DMS79 (cell line): ENCODE data around the gene ZNF488.

Source experiments
- DNase-seq: peaks from one replicate; lab custom pipeline; 2025; lab: John Stamatoyannopoulos, UW

ZNF488 gene

DNA sequence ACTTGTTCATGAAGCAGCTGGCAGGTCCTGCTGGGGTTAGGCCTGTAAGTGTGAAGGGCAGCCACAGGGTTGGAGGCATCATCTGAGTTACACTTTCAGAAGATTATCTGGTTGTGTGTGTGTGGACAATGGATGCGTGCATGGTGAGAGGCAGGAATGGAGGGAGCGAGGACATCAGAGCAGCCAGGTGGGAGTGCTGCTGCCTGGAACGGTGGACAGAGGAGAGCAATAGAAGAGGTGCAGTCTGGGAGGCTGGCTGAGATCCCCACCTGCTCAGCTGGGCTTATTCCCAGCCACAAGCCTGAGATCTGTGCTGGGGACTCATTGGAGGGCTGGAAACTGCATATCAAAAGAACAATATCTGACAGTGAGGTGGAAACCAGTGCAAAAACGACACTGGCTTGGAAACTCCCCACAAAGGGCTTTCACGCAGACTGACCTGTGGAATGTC, 17.9 kb downstream of the ZNF488 start:
- DNase-seq = no peak

- no peak for DNase-seq
Observed at GRCh38 chr10:47365431-47366180, 18.5 kb downstream of the ZNF488 start.

GRCh38 chr10:47364911-47365310, 19.2 kb downstream of the ZNF488 start:
- DNase-seq = no peak

- DNase-seq = no peak
Observed at GRCh38 chr10:47364366-47364765, 19.7 kb downstream of the ZNF488 start.

GRCh38 chr10:47363781-47364180, 20.3 kb downstream of the ZNF488 start:
- no peak for DNase-seq

DNA sequence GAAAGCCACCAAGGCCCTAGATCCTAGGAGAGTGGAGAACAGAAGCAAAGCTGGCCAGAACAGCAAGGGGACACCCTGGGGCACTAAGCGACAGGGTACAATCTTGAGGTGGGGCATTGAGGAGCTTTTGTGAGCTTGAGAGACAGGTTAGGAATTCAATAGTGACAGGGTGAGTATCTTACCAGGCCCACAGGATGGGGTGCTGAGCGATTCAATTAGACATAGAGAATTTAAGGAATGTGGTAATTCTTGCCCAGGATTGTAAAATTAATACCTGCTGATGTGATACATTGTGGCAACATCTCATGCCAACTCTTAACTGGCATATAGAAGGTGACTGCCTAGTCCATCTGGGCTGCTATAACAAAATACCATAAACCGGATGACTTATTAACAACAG, 21.9 kb downstream of the ZNF488 start:
- no peak for DNase-seq

- DNase-seq = no peak
Observed at GRCh38 chr10:47361293-47361692, 22.8 kb downstream of the ZNF488 start.

DNA sequence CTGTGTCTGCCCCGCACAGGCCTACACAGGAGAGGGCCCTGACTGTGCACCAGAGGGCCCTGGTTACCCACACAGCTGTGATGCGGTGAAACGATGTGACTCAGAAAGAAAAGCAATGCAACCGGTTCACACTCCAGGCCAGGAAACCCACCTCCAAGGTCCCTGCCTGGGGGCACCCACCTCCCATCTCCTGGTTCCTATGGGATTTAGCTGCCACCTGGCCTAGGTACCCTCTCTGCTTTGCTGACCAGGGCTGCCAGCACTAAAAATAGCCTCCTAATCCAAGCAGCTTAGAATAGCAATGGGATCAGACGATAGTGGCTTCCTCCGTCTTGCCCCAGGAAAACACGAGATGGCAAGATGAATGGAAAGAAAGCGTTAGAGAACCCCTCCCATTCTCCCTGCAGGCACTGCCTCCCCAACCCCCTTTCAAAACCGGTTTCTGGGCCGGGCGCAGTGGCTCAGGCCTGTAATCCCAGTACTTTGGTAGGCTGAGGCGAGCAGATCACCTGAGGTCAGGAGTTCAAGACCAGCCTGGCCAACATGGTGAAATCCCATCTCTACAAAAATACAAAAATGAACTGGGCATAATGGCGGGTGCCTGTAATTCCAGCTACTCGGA, 23.6 kb downstream of the ZNF488 start:
- no peak for DNase-seq

GRCh38 chr10:47359626-47360418, 24.3 kb downstream of the ZNF488 start:
- DNase-seq = no peak

- DNase-seq = no peak
Observed at GRCh38 chr10:47359101-47359500, 25.0 kb downstream of the ZNF488 start.

DNA sequence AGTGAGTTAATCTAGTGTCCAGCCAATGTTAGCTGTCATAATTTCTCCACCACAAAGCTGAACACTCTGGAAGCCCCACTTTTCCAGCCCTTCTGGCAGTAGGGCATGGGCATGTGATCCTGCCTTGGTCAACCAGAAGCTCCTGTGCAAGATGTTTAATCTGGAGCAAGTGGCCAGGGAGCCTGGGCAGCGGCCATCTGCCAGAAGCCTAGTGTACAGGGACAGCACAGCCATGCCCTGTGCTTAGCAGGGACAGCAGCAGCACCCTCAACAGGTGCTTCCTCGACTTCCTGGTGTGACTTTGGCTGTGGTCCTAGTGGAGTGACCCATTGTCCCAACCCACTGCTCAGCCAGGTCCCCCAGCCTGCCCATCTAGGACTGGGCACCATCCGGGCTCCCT, 25.6 kb downstream of the ZNF488 start:
- no peak for DNase-seq

GRCh38 chr10:47357911-47358310, 26.2 kb downstream of the ZNF488 start:
- DNase-seq = no peak

DNA sequence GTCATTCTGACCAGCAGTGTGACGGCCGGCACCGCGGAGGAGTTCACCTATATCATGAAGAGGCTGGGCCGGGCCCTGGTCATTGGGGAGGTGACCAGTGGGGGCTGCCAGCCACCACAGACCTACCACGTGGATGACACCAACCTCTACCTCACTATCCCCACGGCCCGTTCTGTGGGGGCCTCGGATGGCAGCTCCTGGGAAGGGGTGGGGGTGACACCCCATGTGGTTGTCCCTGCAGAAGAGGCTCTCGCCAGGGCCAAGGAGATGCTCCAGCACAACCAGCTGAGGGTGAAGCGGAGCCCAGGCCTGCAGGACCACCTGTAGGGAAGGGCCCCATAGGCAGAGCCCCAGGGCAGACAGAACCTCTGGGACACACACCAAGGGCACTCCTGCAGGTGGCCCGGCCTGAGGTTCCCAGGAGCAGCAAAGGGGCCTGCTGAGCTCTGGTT, 26.9 kb downstream of the ZNF488 start:
- no peak for DNase-seq

DNA sequence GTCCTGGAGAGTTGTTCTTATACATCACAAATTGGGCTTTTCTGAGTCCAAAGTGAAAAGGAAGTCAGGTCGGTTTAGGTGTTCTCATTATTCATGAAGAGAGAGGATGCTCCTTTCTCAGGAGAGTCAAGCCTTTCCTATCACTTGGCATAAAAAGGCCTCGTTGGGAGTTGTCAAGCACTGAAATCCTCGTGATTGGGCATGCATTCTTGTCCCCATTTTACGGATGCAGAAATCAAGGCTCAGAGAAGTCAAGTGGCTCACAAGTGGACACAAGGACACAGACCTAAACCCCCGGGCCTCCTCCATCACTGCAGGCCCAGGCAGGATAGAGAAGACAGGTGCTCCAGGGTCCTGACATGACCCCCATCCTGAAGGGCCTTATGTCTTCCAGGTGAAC, 27.4 kb downstream of the ZNF488 start:
- no peak for DNase-seq

GRCh38 chr10:47354900-47355299, 29.2 kb downstream of the ZNF488 start:
- no peak for DNase-seq

- no peak for DNase-seq
Observed at GRCh38 chr10:47354165-47354564, 29.9 kb downstream of the ZNF488 start.

GRCh38 chr10:47353351-47353750, 30.7 kb downstream of the ZNF488 start:
- DNase-seq = no peak

- DNase-seq = no peak
Observed at GRCh38 chr10:47351899-47352815, 31.9 kb downstream of the ZNF488 start.

GRCh38 chr10:47350671-47351640, 33.1 kb downstream of the ZNF488 start:
- no peak for DNase-seq

- DNase-seq = no peak
Observed at GRCh38 chr10:47349941-47350371, 34.1 kb downstream of the ZNF488 start.
